Loucy (cell line): ENCODE results near the gene EP300.

Source experiments
- H2AFZ ChIP-seq: fragments of 200-600 bp; sonication (generic); 2 replicates; pipeline ENCODE4 v1.6.0; 2016; ENCODE audit warnings: antibody characterized with exemption, mild to moderate bottlenecking, low read length, moderate library complexity
- H3F3A ChIP-seq: fragments of 200-600 bp; 2 replicates; pipeline ENCODE4 v1.6.0; 2016; ENCODE audit warnings: antibody characterized with exemption, low read depth, mild to moderate bottlenecking
- H3K27me3 ChIP-seq: fragments of 200-600 bp; sonication (generic); 2 replicates; pipeline ENCODE4 v1.6.1; 2014; ENCODE audit warnings: low read length, mild to moderate bottlenecking; ENCODE audit not compliant: insufficient read depth, poor library complexity, severe bottlenecking
- H3K36me3 ChIP-seq: fragments of 200-600 bp; sonication (generic); 2 replicates; pipeline ENCODE4 v1.6.1; 2016; ENCODE audit warnings: low read length; ENCODE audit not compliant: insufficient read depth
- H3K4me1 ChIP-seq: fragments of 200-600 bp; sonication (generic); 2 replicates; pipeline ENCODE4 v1.5.1; 2014; ENCODE audit warnings: low read length, mild to moderate bottlenecking; ENCODE audit not compliant: insufficient read depth, poor library complexity, severe bottlenecking
- H3K4me2 ChIP-seq: fragments of 200-600 bp; sonication (generic); 2 replicates; pipeline ENCODE4 v1.6.0; 2014; ENCODE audit warnings: antibody characterized with exemption, low read length, low read depth, mild to moderate bottlenecking; ENCODE audit not compliant: poor library complexity, severe bottlenecking
- H3K4me3 ChIP-seq: fragments of 200-600 bp; sonication (generic); 2 replicates; pipeline ENCODE4 v1.5.1; 2014; ENCODE audit warnings: low read length, mild to moderate bottlenecking, mixed read lengths; ENCODE audit not compliant: poor library complexity, severe bottlenecking
- H3K79me2 ChIP-seq: fragments of 200-600 bp; sonication (generic); 2 replicates; pipeline ENCODE4 v1.6.1; 2014; ENCODE audit warnings: low read length; ENCODE audit not compliant: insufficient read depth
- H3K9ac ChIP-seq: fragments of 200-600 bp; sonication (generic); 2 replicates; pipeline ENCODE4 v1.6.0; 2014; ENCODE audit warnings: mild to moderate bottlenecking, low read depth, low read length, moderate library complexity; ENCODE audit not compliant: poor library complexity, severe bottlenecking
- H3K9me2 ChIP-seq: fragments of 200-600 bp; sonication (generic); replicated peaks from 2 replicates; pipeline ENCODE4 v1.6.1; 2016; ENCODE audit warnings: low read depth, low read length, mixed read lengths
- H3K9me3 ChIP-seq: fragments of 200-600 bp; sonication (generic); 2 replicates; pipeline ENCODE4 v1.6.1; 2014; ENCODE audit warnings: mild to moderate bottlenecking, antibody characterized with exemption, low read length, low read depth; ENCODE audit not compliant: insufficient read depth
- H4K20me1 ChIP-seq: fragments of 200-600 bp; sonication (generic); 2 replicates; pipeline ENCODE4 v1.6.0; 2014; ENCODE audit warnings: antibody characterized with exemption, low read length, mild to moderate bottlenecking; ENCODE audit not compliant: insufficient read depth, poor library complexity, severe bottlenecking
- EZH2phosphoT487 ChIP-seq: fragments of 200-600 bp; IDR thresholded peaks from 2 replicates; pipeline ENCODE4 v1.6.1; 2018; ENCODE audit warnings: antibody characterized with exemption, mild to moderate bottlenecking, moderate library complexity, borderline replicate concordance
- TF ChIP-seq, protein P1 (sequence below): fragments of 200-600 bp; sonication (generic); conservative IDR thresholded peaks from 2 replicates; pipeline ENCODE4 v1.5.1; 2014; ENCODE audit warnings: mild to moderate bottlenecking, antibody characterized with exemption, low read length

Gene EP300

DNA sequence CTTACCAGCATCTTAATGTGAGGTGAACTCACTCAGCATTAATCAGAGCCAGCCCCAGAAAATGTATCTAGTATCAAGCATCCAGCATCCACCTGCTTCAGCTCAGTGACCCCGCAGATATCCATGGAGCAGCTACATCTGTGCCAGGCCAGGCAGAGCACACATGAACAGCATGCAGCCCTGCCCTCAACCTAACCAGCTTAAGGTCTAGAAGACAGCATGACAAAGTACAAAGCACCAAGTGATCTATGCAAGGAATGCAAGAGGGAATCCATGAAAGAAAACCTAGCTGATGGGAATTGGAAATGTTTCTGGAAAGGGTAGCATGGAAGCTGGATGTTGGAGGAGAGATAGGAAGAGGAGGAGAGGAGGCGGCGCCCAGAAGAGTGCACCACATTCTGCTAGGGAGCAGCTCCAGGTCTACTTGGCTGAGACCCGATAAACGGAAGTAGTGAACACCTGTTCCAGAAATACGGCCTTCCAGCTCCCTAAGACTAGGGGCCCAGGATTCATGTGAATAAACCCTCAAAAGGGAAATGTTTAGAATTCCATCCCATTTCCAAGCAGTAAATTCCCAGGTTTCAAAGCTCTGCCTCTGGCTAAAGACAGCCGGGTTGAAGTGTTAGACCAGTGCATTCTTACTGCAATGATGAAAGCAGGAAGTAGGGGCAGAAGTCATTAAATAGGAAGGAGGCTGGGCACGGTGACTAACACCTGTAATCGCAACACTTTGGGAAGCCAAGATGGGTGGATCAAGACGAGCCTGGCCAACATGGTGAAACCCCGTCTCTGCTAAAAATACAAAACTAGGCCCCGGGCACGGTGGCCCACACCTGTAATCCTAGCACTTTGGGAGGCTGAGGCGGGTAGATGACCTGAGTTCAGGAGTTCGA lies 89.2 kb downstream of the EP300 start:
- no peaks in the 10 kb centered on the region for H3K79me2 ChIP-seq
- no peaks in the 10 kb centered on the region; the same call in 1 of the 2 replicates for H3F3A ChIP-seq
- no peaks in the 10 kb centered on the region for H3K4me1 ChIP-seq
- H3K4me3 ChIP-seq = no peak overlapping the region
- no peak overlapping the region for H3K9ac ChIP-seq
- no peaks in the 10 kb centered on the region for H4K20me1 ChIP-seq
- H3K4me2 ChIP-seq = no peak overlapping the region
- no peak overlapping the region for H2AFZ ChIP-seq
- no peaks in the 10 kb centered on the region for H3K9me2 ChIP-seq
- TF ChIP-seq EZH2phosphoT487 = no peak
- TF ChIP-seq, protein P1, sequence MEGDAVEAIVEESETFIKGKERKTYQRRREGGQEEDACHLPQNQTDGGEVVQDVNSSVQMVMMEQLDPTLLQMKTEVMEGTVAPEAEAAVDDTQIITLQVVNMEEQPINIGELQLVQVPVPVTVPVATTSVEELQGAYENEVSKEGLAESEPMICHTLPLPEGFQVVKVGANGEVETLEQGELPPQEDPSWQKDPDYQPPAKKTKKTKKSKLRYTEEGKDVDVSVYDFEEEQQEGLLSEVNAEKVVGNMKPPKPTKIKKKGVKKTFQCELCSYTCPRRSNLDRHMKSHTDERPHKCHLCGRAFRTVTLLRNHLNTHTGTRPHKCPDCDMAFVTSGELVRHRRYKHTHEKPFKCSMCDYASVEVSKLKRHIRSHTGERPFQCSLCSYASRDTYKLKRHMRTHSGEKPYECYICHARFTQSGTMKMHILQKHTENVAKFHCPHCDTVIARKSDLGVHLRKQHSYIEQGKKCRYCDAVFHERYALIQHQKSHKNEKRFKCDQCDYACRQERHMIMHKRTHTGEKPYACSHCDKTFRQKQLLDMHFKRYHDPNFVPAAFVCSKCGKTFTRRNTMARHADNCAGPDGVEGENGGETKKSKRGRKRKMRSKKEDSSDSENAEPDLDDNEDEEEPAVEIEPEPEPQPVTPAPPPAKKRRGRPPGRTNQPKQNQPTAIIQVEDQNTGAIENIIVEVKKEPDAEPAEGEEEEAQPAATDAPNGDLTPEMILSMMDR = no peak
- H3K27me3 ChIP-seq = no peaks in the 10 kb centered on the region
- no peaks in the 10 kb centered on the region for H3K9me3 ChIP-seq
- H3K36me3 ChIP-seq = peaks cover 35% of the 10 kb centered on the region; the same call in 1 of the 2 replicates

DNA sequence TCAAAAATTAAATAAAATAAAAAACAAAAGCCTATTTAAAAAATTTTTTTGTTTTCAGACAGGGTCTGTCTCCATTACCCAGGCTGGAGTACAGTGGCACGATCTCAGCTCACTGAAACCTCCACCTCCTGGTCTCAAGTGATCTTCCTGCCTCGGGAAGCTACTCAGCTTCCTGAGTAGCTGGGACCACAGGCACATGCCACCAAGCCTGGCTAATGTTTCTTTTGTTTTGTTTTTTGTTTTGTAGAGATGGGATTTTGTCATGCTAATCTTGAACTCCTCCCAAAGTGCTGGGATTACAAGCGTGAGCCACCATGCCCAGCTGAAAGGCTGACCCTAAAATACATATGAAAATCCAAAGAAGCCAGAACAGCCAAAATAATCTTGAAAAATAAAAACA lies 92.3 kb downstream of the EP300 start:
- Histone ChIP-seq H2AFZ (no peak overlapping the region), H3K4me3 (no peak overlapping the region), H4K20me1 (no peaks in the 10 kb centered on the region), H3K27me3 (no peaks in the 10 kb centered on the region), H3K4me2 (no peak overlapping the region), H3K9me2 (no peaks in the 10 kb centered on the region), H3F3A (no peaks in the 10 kb centered on the region), H3K4me1 (no peaks in the 10 kb centered on the region), H3K36me3 (peaks cover 10% of the 10 kb centered on the region; the same call in 1 of the 2 replicates), H3K79me2 (no peaks in the 10 kb centered on the region), H3K9me3 (no peaks in the 10 kb centered on the region), H3K9ac (no peak overlapping the region)
- TF ChIP-seq EZH2phosphoT487 = no peak
- TF ChIP-seq, protein P1 = no peak

DNA sequence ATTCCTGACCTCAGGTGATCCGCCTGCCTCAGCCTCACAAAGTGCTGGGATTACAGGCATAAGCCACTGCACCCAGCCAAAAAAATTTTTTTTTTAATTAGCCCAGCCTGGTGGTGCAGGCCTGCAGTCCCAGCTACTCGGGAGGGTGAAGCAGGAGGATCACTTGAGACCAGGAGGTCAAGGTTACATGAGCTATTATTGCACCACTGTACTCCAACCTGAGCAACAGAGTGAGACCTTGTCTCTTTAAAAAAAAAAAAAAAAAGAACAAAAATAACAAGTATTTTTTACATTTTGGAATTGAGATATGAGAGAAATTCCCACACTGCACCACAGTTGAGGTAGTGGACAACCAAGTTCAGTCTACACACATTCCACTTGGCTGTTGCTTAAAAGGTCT lies 99.1 kb downstream of the EP300 start:
- Histone ChIP-seq H3K79me2 (no peaks in the 10 kb centered on the region), H3K4me3 (no peak overlapping the region), H3K9ac (no peak overlapping the region), H3F3A (no peaks in the 10 kb centered on the region), H3K4me2 (no peak overlapping the region), H3K36me3 (no peaks in the 10 kb centered on the region), H3K27me3 (no peaks in the 10 kb centered on the region), H3K9me2 (no peaks in the 10 kb centered on the region), H3K9me3 (no peaks in the 10 kb centered on the region), H3K4me1 (no peaks in the 10 kb centered on the region), H2AFZ (no peak overlapping the region), H4K20me1 (no peaks in the 10 kb centered on the region)
- TF ChIP-seq, protein P1 = no peak
- TF ChIP-seq EZH2phosphoT487 = no peak
